Measurements from ENCODE around the gene NNAT.
"Not testable (repeated sequence)": the region's sequence is repeated elsewhere in the genome, so short reads cannot be mapped to it uniquely, and the experiment has no call there.

The NNAT gene

DNA sequence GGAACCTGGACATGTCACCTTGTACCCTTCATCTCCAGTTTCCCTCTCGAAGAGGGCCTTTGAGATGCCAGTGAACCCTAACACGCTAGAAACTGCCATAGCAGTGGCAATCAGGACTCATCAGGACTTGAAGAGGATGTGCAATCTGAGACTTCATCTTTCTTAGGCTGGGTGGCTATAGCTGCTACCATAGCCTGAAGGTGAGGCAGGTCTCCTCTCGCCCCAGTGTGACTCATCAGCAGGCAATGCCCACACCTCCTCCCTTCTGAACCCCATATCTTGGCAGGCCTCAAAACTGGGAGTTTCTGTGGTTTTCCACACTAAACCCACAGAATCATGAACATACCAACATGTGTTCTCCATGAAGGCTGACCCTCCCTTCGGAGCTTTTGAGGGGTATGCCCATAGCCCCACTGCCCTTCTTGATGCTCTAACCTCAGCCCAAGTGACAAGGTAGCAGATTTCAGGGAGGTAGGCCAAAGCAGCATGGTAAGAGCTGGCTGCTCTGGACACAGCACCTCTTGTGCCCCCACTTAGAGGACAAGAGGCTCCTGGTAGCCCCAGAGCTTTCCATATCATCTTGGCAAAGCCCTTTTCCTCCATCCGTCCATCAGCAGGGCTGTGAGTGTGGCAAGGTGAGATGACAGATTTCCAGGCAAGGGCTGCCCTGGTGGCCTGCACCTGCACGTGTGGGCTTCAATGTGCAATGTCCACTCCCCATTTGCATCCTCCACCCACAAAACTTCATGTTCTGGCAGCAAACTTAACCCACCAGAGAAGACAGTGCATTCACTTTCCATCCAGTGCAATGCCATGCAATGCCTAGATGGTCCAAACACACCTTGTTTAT, 4.0 kb downstream of the NNAT start:
- DNase-seq, result peak; percentile 54

DNA sequence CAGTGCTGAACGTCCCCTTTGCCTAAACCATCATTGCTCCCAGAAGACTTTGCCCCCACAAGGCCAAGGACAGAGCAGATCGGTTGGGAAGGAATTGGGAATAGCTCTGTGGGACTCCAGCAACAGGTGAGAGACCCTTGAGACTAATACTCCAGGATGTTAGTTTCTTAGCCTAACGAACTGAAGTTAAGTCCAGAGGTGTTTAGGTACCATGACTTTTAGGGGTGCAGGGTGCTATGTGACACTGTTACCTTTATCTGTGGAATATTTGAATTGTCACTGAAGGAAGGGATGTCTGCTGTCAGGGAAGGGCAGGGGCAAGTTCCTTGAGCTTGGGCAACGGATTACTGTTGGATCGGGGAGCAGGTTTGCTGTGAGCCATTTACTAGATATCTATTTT, 4.8 kb downstream of the NNAT start:
- no peak for DNase-seq

DNA sequence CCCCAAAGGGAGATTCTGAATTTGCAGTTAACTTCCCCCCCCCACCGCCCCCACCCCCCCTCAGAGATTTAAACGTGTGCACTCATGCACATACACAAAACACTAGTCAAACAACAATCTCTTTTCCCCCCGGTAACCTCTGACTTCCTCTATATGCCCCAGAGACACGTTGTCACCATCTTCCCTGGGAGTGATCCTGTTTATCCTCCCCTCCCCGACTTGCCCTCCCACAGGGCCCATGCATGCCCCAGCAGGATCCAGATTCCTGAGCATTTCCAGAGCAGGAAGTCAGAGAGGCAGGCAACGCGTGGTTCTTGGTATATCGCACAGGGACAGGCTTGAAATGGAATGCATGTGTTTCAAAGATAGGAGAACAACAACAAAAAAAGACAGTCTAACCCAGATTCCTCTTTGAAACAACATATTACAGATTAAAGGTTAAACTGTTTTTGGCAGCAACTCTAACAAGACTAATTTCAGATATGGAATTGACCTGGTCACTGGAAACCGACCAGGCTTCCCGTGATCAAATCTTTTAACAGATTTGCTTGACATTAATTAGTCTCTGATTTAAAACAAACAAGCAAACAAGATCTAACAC, 5.3 kb downstream of the NNAT start:
- DNase-seq, result peak; percentile 74

DNA sequence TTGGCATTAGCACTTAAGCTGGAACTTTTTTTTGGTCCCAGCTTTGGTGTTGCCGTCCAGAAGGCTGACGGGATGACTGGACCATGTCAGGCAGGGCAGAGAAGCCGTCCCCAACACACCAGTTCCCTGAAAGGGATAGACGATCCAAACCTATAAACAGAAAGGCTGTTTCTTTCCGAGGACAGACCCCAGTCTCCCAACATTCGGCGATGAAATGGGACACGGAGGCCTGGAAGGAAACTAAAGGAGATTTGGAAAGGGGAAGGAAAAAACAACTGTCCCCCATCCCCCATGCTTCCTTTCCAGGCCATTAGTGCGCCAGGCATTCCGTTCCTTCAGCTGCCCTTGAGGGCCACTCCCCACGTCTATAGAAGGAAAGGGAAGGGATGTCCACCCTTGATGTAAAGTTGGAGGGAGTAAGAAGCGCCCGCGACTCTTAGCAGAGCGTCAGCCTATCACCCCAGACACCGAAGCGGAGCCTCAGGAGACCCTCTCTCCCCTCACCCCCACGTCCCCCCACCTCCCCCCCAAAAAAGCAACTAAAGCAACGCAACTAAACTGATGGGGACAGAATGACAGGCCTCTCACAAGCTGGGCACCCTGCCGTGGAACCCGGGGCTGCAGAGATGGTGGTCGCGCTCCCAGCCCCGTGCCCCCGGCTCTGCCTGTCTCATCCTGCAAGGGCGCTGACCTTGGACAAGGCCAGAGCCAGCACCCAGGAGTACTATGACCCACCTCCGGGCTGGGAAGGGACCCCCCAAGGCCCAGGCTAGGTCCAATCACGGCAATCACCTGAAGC, 6.0 kb downstream of the NNAT start:
- peak; percentile 38 for DNase-seq

DNA sequence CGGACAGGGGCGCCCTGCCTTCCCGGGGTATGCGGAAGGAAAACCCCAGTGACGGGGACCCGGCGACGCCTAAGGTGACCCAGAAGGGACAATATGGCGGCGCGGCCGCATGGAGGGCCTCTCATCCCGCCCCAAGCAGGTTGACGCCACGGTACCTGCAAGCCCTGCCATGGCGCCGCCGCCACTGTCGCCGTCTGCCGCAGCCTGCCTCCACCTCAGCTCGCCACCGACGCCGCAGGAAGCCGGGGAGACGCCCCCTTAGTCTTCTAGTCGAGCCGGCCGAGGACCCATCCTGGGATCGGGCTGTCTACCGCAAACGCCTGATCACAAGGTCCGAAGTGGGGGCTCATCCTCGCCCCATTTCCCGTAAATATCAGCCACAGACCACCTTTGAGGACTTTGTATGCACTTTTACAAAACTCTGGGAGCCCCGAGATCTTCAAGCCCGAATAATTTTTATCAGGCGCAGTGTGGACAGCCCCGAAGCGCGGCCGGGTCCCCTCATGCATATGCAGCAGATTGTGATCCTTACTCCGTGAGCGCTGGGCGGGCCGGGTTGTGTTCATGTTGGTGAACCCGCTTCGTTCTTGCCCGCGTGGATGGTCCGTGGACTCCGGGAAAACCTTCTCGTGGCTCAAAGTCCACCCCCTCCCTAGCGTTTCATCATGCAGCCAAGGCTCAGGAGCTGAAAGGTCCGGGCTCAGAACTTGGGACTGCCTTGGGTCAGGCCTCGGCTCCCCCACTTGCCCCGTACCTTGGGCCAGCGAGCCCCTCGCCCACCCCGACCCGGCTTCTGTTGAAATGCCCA, 6.8 kb downstream of the NNAT start, which contains the start of gene BLCAP:
Gene BLCAP, minus strand, starts transcription at position 239 of the 808 bp plus-strand sequence. CDS start 8,702 bp downstream, outside the sequence.
- peak; percentile 87 for DNase-seq

- DNase-seq, result no peak
These were observed 7.6 kb downstream of the NNAT start for GRCh38 chr20:37528446-37529213.

- DNase-seq, result no peak
These were observed 8.3 kb downstream of the NNAT start for GRCh38 chr20:37529214-37529967.

DNA sequence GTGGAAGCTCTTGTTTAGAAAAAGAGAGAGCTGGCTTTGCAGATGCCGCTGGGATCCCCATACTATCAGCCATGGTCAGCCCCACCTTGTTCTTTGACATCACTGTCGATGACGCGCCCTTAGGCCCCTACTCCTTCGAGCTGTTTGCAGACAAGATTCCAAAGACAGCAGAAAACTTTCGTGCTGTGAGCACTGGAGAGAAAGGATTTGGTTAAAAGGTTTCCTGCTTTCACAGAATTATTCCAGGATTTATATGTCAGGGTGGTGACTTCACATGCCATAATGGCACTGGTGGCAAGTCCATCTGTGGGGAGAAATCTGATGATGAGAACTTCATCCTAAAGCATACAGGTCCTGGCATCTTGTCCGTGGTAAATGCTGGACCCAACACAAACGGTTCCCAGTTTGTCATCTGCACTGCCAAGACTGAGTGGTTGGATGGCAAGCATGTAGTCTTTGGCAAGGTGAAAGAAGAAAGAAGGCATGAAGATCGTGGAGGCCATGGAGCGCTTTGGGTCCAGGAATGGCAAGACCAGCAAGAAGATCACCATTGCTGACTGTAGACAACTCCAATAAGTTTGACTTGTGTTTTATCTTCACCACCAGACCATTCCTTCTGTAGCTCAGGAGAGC, 9.0 kb downstream of the NNAT start:
- DNase-seq, result no peak

GRCh38 chr20:37530696-37531095, 9.6 kb downstream of the NNAT start:
- DNase-seq, result no peak

DNA sequence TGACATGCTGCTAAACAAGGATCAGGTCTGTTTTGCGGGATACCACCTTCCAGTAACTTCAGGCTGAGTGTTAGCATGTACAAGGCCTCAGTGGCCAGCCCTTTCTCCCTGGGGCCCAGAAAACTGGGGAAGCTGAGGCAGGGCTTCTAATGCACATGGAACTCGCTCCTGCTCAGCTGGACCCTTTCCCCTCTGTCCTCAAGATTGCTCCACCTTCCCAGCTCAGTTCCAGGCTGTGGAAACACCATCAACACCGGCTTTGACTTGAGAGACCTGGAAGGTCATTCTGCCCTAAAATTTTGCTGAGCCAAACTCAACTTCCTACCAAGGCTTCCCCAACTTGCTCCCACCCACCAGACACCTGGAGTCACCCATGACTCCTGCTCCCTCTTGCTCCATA, 10.8 kb downstream of the NNAT start:
- no peak for DNase-seq

DNA sequence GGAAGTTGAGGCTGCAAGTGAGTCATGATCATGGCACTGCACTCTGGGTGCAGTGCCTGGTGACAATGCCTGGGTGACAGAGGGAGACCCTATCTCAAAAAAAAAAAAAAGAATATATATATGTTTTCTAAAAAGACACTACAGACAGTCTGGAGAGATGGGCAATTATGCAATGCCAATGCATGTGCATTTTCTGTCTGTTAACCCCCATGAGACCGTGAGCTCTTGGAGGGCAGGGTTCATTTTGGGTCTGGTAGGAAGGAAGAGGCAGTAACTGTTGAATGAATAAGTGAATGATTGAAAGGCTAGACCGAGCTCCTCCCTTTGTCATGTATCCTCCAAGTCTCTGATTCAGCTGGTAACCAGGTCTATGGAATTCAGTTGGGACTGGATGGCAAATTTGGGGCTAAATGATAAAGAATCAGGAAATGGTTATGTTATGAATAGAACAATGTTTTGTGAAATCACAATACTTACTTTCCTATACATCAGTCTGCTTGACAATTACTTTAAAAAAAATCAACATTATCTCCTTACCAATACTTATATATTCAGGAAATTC, 12.2 kb downstream of the NNAT start:
- no peak for DNase-seq

GRCh38 chr20:37534401-37535157, 13.5 kb downstream of the NNAT start:
- peak; percentile 76 for DNase-seq

GRCh38 chr20:37535443-37536132, 14.5 kb downstream of the NNAT start:
- DNase-seq, result no peak

GRCh38 chr20:37537505-37537904, 16.5 kb downstream of the NNAT start:
- DNase-seq, result no peak

DNA sequence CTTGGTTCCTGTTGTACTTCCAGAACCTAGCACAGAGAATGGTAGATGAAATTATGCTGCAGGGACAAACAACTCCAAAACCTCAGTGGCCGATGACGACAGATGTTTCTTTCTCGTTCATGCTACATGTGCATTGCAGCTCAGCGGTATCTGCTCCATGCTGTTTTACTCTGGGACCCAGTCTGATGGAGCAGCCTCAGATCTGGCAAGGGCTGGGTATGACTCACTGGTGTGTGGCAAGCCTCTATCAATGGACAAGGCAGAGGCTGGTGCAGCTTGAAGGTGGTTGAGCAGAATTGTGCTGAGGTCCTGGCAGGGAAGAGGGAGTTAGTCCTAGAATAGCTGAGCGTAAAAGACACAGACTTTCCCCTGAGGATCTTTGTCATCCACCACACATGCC, 17.0 kb downstream of the NNAT start:
- DNase-seq, result peak; percentile 48

GRCh38 chr20:37539424-37539823, 18.4 kb downstream of the NNAT start:
- no peak for DNase-seq

DNA sequence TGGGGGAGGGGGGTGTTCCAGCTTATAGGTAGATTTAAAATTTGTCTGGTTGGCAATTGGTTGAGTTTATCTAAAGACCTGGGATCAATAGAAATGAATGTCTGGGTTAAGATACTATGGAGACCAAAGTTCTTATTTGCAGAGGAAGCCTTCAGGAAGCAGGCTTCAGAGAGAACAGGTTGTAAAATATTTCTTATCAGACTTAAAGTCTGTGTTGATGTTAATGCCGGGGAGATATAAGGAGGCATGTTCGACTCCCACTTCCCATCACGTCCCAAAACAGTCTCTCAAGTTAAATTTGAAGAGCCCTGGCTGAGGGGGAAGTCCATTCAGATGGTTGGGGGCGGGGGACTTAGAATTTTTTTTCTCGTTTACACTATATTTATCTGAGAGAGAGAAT, 19.0 kb downstream of the NNAT start:
- no peak for DNase-seq

DNA sequence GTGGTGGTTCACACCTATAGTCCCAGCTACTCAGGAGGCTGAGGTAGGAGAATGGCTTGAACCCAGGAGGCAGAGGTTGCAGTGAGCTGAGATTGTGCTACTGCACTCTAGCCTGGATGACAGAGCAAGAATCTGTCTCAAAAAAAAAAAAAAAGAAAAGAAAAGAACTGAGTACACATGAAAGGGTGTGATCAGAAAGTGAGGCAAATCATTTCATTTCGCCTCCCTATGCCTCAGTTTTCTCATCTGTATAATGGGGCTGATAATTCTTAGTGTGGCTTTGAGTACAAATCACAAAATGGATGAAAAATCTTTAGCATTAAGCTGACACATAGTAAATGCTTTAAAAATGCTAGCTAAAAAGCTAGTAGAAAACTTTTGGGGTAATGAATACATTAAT, 19.8 kb downstream of the NNAT start:
- not testable (repeated sequence) for DNase-seq

DNA sequence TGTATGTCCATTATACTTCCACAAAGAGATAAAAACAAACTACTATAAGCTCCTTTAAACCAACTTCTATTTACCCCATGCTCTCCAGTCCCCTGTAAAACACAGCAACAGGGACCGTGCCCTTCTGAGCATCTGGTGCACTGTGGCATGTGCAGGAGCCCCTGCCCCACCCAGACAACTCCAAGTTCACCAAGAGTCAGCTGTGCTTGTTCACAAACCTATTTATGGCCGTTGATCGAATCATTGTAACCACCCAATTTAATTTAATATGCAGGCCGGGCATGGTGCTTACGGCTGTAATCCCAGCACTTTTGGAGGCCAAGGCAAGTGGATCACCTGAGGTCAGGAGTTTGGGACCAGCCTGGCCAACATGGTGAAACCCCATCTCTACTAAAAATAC, 20.3 kb downstream of the NNAT start:
- DNase-seq, result no peak
